ENCODE results near the gene FOXO3.
"Not testable (repeated sequence)": the region's sequence is repeated elsewhere in the genome, so short reads cannot be mapped to it uniquely, and the experiment has no call there.

Gene FOXO3

DNA sequence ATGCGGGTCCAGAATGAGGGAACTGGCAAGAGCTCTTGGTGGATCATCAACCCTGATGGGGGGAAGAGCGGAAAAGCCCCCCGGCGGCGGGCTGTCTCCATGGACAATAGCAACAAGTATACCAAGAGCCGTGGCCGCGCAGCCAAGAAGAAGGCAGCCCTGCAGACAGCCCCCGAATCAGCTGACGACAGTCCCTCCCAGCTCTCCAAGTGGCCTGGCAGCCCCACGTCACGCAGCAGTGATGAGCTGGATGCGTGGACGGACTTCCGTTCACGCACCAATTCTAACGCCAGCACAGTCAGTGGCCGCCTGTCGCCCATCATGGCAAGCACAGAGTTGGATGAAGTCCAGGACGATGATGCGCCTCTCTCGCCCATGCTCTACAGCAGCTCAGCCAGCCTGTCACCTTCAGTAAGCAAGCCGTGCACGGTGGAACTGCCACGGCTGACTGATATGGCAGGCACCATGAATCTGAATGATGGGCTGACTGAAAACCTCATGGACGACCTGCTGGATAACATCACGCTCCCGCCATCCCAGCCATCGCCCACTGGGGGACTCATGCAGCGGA, 102.9 kb downstream of the FOXO3 start:
- not testable (repeated sequence) for DNase-seq

DNA sequence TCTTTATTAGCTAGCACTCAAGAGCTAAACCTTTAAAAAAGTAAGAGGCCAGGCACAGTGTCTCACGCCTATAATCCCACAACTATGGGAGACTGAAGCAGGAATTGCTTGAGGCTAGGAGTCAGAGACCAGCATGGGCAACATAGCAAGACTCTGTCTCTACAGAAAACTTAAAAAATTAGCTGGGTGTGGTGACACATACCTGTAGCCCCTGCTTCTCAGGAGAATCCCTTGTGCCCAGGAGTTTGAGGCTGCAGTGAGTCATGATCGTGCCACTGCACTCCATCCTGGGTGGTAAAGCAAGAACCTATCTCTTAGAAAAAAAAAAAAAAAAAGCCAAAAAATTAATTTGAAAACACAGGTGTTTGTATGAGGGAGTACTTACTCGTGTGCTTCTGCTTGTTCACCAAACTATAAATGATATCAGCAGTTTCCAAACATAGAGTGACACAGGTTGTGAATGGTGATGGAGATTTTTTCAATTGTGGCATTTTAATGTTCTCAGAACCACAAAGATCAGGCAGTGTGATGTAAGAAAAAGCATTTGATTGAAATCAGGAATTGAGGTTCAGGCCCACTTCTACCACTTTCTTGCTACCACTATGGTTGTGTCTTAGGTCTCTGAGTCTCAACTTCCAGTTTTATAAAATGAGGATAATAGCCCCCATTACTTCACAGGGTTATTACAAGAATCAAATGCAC, 104.9 kb downstream of the FOXO3 start:
- DNase-seq: no peak

DNA sequence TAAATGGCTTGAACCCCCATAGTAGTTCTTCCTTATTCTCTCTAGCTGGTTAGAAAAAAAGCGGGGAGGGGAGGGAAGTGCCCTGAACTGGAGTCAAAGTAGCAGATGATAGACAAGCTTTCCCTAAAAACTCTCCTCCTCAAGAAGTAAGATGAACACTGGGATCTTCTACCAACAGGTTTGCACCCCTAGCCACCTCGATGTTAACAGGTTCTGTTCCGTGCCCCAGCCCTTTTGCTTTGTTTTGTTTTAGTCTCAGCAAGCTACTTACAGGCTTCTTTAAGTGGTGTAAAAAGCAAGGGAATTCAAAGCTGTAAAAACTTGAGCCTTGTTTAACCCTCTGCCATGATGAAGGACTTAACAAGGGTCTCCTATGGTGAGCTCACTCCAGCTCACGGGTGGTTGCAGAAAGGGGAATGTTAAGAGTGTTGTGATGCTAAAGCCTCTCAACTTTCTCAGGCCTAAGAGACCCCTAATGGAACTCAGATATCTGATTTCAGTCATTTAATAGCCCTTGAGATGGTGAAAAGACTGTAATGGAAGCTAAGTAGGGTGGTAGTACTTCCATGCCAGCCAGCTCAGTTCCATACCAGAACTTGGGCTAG, 106.0 kb downstream of the FOXO3 start:
- DNase-seq: no peak

DNA sequence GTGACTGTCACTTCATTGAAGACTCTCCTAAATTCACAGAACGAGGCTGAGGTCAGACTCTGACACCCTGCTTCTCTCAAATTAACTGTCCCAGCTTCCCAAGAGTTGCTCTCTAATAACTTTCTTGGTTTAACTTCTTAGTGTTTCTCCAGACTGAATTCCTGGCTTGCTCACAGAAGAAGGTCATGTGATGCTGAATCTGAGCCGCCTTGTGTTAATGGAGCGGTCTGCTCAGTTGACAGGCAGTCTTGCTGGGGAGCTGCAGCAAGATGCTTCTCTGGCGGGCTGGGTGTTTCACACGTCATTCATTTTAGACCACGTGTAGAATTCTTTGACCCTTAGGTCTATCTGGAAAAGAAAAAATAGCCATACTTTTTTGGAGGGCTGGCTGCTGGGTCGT, 107.3 kb downstream of the FOXO3 start:
- no peak for DNase-seq

DNA sequence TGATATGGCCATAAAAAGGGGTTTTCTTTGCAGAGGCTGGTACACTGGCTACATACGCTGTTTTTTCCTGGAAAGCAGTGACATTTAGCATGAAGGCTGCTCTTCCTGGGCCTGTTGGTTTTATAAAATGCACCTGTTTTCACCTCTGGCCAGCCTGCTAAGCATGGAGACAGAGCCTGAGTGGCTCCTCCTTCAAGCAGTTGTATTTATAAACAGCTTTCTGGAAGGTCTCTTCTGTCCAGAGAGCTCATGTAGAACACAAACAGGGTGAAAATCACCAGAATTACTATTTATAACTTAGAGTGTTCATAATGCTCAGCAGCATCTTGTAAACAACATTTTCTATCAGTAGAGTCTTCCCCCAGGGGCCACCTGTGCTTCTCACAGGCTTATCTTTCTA, 109.0 kb downstream of the FOXO3 start:
- DNase-seq: no peak

DNA sequence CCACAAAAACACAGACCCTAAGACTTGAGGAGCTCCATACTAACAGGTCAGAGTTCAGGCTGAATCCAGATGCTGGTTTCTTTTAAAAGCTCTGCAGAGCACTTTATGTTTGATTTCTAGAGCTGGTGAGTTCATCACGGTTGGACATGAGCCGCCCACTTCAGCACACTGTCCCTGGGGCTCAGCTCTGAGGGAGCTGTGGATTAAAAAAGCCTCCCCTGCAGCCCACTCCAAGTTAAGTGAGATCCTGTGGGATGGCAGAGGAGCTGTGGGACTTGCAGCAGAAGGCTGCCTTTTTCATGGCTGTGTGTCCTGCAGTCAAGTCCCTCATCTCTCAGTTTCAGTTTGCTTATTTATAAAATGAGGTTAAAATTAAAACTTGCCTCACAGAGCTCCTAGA, 110.5 kb downstream of the FOXO3 start:
- DNase-seq: no peak

DNA sequence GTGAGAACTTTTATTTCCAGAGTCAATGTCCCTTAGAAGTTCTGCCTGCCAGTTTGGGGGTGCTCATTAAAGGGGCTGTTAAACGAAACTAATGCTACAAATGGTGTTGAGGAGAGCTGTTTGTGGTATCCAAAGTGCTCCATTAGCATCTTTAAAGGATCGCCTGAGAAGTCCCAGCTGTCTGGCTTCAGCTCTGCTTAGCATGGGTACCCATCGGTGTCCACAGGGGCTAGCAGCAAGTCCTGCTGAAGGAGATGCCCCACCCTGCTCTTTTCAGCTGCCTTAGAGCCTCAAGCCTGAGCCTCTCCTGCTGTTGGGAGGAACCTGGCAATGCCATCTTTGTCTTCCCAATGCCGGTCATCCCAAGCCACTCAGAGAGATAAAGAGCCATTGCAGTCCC, 111.1 kb downstream of the FOXO3 start:
- no peak for DNase-seq

DNA sequence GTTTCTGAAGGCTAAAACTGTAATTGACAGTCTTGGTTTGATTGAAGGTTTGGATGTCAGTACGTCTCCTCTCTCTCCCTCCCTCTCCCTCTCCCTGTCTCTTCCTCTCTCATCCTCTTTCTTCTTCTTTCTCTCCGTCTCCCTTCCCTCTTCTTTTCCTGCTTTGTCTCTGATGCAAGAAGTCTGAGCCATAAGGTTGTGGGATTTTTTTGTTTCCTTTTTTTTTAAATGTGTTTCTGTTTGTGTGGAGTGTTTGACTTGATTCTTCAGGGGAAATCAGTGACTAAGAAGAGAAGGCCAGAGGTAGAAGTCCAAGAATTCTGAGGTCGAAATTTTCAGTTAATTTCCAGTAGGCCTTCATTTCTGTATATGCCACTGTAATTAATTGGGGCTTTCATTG, 111.9 kb downstream of the FOXO3 start:
- no peak for DNase-seq

DNA sequence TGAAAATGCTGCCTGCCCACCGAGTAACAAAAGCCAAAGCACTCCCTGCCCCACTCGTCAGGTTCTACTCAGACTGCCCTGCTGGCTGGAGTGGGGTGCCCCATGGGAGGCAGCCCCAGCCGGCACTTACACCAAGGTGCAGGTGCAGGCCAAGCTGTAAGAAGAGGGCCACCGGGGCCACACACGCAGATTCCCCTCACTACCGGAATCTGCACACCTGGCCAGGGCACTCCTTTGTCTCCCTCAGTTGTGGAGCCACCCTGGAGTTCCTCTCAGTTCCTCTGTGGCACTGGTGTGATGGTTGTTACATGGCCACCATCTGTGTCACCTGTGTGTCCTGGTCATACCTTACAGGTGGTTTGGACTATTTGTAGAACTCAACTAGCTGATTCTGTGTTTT, 112.4 kb downstream of the FOXO3 start:
- no peak for DNase-seq

DNA sequence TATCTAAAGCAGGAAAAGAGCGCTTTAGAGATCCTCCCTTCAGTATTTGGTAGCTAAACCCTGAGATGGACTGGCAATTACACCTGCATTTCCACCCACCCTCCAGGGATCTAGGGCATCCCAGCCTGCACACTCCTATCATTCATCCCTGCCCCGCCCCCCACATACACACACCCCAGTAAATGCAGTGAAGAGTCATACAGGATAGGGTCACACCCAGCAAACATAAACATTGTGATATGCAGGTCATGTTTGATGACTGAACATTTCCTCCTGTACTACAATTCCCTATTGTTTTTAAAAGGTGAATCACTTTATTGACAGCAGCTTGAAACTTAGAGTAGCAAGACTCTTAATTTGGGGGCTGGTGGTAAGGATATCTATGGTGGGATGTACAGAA, 112.9 kb downstream of the FOXO3 start:
- DNase-seq: no peak

DNA sequence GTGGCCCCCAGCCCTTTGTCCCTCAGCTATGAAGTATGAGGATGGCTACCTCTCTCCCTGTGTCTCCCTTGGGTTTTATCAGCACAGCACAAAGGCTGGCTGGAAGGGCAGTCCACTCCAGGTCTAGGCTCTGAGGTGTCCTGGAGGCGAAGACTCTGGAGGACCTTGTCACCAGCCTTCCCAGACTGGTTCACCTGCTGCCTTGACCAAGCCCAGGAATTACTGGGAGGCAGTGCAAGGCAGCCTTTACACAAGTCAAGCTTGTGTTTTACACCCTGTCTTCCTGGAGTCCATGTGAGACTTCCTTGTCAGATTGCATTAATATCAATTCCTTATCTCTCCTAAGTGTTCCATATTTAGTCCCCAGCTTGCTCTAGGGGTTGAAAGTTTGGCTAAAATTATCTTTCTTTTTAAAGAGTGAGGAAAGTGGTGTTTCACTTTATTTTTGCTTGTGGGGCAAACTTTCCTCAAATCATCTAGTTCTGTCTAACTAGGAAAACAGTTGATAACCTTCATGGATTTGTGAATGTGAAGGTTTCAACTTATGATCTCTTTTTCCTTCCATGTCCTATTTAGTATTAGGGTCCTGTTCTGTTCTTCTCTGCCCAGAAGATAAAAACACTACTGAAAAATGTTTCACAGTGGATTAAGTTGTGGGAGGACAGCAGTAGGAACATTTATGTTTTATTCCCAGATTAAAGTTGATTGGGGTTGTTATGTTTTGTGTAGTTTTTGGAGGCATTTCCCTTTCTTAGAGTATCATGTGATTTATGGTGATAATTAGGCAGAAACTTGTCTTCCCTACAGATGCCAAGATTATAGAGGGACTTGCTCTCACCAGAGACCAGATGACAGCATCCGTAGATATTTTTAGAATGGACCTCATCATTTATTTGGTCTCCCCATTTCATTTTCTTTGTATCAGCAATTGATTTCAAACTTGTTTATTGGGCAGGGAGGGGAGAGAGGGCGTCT, 114.8 kb downstream of the FOXO3 start:
- DNase-seq: no peak

DNA sequence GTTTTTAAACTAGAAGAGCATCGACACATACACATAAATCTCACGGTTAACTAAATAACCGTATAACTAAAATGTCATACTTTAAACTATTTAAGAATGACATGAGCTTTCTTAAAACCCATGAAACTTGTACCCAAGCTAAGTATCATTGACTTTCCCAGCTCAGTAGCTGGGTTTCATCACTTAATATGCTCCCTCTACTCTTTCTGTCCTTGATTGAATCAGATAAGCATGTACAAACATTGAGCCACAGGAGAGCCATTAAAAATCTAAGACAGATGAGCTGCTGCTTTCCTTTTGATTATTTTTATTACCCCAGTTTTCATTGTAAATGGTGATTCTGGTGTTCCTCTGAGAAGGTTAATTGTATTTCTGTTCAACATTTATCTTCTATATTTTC, 115.8 kb downstream of the FOXO3 start:
- DNase-seq: peak; percentile 54

DNA sequence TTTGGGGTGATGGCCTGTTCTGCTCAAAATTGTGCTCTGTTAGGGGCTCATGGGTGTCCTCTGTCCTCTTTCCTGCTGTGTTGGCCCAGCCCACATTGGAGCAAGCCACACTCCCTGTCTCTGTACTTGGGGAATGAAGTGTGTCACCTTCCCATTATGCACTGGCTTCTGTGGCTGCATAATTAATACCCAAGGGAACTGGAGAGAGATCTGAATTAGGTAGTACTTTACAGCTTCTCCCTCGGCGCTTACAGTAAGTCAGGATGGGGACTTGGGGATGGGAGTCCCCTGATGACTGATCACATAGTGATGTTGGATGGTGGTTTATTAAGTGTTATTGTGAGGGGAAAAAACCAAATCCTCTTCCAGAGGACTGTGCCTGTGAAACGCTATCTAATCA, 116.6 kb downstream of the FOXO3 start:
- DNase-seq: no peak

DNA sequence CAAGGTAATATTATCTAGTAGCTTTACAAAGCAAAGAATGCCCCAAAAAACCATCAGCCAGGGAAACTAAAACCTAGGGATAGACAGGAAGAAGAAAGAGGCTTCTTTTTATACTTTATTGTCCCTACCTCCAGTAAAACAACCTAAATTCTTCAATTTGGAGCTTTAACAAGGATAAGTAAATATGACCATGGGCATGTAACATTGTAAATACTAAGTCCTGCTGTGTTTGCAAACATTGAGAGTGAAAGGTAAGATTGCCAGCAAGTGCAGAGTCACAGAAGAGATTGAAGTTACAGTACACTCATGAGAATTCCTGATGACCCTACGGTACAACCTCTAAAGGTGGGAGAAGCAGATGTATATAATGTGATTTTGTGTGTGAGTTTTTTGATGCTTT, 117.2 kb downstream of the FOXO3 start:
- peak; percentile 45 for DNase-seq

DNA sequence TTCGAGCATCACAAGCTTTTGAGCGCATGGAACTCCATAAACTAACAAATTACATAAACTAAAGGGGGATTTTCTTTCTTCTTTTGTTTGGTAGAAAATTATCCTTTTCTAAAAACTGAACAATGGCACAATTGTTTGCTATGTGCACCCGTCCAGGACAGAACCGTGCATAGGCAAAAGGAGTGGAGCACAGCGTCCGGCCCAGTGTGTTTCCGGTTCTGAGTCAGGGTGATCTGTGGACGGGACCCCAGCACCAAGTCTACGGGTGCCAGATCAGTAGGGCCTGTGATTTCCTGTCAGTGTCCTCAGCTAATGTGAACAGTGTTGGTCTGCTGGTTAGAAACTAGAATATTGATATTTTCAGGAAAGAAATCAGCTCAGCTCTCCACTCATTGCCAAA, 119.6 kb downstream of the FOXO3 start:
- not testable (repeated sequence) for DNase-seq

DNA sequence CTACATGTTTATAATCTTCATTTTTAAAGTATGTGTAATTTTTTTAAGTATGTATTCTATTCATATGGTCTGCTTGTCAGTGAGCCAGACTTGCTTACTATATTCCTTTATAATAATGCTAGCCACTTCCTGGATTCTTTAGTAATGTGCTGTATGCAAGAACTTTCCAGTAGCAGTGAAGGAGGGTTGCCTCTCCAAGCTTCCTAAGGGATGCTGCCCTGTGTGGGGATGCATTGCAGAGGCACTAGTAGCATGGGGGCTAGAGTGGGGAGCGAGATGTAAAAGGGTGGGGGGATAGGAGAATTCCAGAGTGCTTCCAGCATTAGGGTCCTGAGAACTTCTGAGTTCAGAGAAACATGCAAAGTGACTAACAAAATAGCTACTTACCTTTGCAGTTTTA, 121.0 kb downstream of the FOXO3 start:
- not testable (repeated sequence) for DNase-seq

DNA sequence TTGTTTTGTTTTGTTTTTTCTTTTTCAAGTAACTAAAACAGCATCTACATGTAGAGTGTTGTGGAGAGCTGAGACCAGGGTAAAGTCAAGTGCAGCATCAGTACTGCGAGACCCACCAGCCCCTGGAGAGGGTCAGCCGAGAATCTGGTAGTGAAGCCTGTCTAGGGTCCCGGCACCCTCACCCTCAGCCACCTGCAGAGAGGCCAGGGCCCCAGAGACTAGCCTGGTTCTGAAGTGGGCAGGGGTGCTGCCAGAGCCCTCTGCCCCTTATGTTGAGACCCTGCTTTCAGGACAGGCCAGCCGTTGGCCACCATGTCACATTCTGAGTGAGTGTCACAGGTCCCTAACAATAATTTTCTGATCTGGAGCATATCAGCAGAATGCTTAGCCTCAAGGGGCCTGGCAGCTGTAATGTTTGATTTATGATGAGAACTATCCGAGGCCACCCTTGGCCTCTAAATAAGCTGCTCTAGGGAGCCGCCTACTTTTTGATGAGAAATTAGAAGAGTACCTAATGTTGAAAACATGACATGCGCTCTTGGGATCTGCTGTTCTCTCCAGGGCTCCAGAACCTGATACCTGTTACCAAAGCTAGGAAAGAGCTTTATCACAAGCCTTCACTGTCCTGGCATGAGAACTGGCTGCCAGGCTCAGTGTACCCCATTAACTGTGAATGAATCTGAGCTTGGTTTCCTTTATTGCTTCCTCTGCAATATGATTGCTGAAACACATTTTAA, 121.8 kb downstream of the FOXO3 start:
- not testable (repeated sequence) for DNase-seq

DNA sequence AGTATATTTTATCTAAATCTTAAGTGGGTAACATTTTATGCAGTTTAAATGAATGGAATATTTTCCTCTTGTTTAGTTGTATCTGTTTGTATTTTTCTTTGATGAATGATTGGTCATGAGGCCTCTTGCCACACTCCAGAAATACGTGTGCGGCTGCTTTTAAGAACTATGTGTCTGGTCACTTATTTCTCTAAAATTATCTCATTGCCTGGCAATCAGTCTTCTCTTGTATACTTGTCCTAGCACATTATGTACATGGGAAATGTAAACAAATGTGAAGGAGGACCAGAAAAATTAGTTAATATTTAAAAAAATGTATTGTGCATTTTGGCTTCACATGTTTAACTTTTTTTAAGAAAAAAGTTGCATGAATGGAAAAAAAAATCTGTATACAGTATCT, 123.3 kb downstream of the FOXO3 start:
- DNase-seq: not testable (repeated sequence)

DNA sequence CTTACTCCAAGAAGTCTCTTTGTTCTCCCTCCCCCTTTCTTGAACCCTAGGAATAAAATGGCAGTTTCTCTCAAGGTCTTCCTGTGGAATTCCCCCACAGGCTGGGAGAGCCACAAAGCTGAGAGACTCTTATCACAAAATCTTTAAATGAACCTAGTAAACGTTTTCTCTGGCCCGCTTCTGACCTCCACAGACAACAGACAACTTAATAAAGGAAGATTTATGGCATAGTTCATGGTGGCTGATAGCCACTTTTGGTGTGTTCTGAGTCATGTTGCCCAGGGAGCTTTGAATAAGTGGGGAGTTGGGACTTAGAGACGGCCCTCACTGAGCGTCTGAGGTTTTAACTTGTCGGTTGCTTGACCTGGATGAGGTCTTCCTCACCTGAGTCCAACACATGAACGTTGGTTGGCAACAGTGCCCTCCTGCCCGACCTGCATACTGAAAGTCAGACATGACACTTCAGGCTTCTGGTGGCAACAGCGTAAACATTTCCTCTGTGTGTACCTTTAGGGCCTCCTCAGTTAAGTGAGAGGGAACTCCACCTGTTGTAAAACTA, 124.1 kb downstream of the FOXO3 start:
- no peak for DNase-seq

DNA sequence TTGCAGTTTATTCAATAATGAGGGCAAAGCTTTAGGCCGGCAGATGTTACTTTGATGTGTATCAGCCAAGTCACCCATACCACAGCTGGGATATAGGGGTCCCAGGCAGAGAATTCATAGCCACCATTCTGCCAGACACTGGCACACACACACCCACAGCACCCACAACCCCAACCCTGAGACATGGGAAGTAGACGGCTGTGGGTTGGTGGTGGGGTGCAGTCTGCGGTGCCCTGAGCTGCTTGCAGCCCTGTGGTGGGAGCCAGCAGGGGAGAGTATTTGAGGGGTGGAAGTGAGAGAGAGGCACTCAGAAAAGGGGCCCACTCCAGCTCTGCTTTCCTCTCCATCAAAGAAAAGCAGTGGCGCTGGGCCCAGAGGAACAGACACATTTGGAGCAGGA, 125.3 kb downstream of the FOXO3 start:
- no peak for DNase-seq

DNA sequence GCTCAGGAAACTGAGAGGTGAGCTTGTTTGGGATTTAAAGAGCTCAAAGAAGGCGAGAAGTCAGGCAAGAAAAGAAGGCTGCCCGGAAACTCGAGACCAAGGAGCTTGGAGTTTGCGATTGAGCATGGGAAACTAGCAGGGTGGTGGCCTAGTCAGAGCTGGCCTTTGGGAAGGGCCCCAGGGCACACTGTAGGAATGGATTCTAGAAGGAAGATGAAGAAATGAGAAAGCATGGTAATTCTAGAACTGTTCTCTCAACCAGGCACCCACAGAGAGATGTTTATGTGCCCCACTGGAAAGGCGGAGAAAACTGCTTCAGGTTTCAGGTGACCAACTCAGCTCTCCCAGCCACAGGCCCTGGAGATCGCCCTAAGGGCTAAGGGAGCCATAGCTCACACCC, 126.2 kb downstream of the FOXO3 start:
- DNase-seq: no peak

DNA sequence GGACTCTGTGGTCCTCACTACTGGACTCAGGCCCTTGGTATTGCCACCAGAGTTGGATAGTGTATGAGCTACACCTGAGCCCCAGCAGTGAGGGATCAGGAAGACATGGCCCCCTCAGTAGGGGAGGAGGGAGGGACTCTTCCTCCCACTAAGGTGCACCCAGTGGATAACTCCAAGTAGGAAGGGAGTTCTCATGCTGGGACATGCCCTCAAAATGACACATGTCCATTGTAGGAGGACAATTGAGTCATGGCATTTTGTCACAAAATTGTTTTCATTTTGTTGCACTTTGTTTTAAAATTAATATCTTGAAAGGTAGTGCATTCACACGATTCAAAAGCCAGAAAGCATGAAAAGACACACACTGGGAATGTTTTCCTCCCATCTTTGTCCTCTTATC, 127.2 kb downstream of the FOXO3 start:
- no peak for DNase-seq
